H1 (cell line): ENCODE data around the gene TIAL1. TPM values are rescaled to one million over a fixed set of nuclear protein-coding genes. Genes with fewer than 3 reads are reported as not detected.

ENCODE experiments used
- CTCF ChIA-PET: fragments of 300-600 bp; sonication (Branson Sonifier 250); formaldehyde crosslinking; loops from one replicate; lab custom pipeline; 2021; ENCODE audit not compliant: partially characterized antibody; lab: Charles Lee
- POLR2A ChIA-PET: fragments of 300-600 bp; sonication (Branson Sonifier 250); formaldehyde crosslinking; loops from one replicate; lab custom pipeline; 2021; ENCODE audit warnings: inconsistent platforms; ENCODE audit not compliant: partially characterized antibody; lab: Charles Lee
- DNase-seq, 2 experiments: peaks; one replicate each; pipeline versions ENCODE4 v3.0.0 to v3.0.0-alpha.2; 2010 to 2022; ENCODE audit warnings: low spot score in 2 of 2, low read depth in 1 of 2, mixed read lengths in 1 of 2
- FAIRE-seq: peaks from 2 replicates; lab custom pipeline; 2011; peaks lifted over from hg19 to GRCh38; lab: Jason Lieb, UNC
- H2AFZ ChIP-seq: 2 replicates; pipeline ENCODE4 v1.8.1; 2012; ENCODE audit warnings: low read length, inconsistent platforms
- H2AK5ac ChIP-seq: 2 replicates; pipeline ENCODE4 v1.6.1; 2013; ENCODE audit warnings: low read depth, low read length
- H2BK120ac ChIP-seq: replicated peaks from 2 replicates; pipeline ENCODE3; 2013; ENCODE audit warnings: low read depth, low read length, inconsistent platforms
- H2BK12ac ChIP-seq: 2 replicates; pipeline ENCODE4 v1.6.1; 2013; ENCODE audit warnings: low read depth, low read length
- H2BK15ac ChIP-seq: 2 replicates; pipeline ENCODE4 v1.6.1; 2013; ENCODE audit warnings: low read length
- H2BK20ac ChIP-seq: 2 replicates; pipeline ENCODE4 v1.6.1; 2013; ENCODE audit warnings: low read length
- H2BK5ac ChIP-seq: 2 replicates; pipeline ENCODE4 v1.6.1; 2013; ENCODE audit warnings: low read depth, low read length
- H3K14ac ChIP-seq: 2 replicates; pipeline ENCODE4 v1.6.1; 2013; ENCODE audit warnings: inconsistent platforms; ENCODE audit not compliant: insufficient read length
- H3K18ac ChIP-seq: 2 replicates; pipeline ENCODE4 v1.6.1; 2013; ENCODE audit warnings: low read length; ENCODE audit errors: extremely low read depth
- H3K23ac ChIP-seq: 2 replicates; pipeline ENCODE4 v1.6.1; 2013; ENCODE audit warnings: inconsistent platforms; ENCODE audit not compliant: insufficient read length
- H3K23me2 ChIP-seq: 2 replicates; pipeline ENCODE4 v1.6.1; 2013; ENCODE audit warnings: low read depth, low read length
- H3K27ac ChIP-seq: 2 replicates; pipeline ENCODE4 v1.6.1; 2011; ENCODE audit warnings: low read depth, low read length, inconsistent platforms
- H3K27me3 ChIP-seq, 4 experiments: replicated peaks in 1 of 4; 1 replicate in 1 of 4; 2 replicates in 3 of 4; pipeline versions ENCODE4 v1.6.1 to v1.8.1; 2011 to 2013; ENCODE audit warnings: low read length in 3 of 4, mild to moderate bottlenecking in 3 of 4, inconsistent platforms in 2 of 4, mixed read lengths in 2 of 4, moderate library complexity in 1 of 4; ENCODE audit not compliant: control insufficient read depth in 3 of 4, insufficient read depth in 3 of 4; ENCODE audit errors: extremely low read depth in 1 of 4
- H3K36me3 ChIP-seq, 4 experiments: 2 replicates each; pipeline versions ENCODE4 v1.6.1 to v1.8.1; 2011 to 2013; ENCODE audit warnings: mild to moderate bottlenecking in 4 of 4, low read length in 3 of 4, moderate library complexity in 2 of 4, control low read depth in 1 of 4, inconsistent platforms in 1 of 4; ENCODE audit not compliant: insufficient read depth in 4 of 4, control insufficient read depth in 2 of 4
- H3K4ac ChIP-seq: replicated peaks from 2 replicates; pipeline ENCODE3; 2013; ENCODE audit warnings: low read length, low read depth, mixed read lengths, inconsistent platforms; ENCODE audit not compliant: insufficient read length
- H3K4me1 ChIP-seq, 4 experiments: replicated peaks in 1 of 4; 1 replicate in 1 of 4; 2 replicates in 3 of 4; pipeline versions ENCODE4 v1.6.1 to v1.8.1; 2011 to 2013; ENCODE audit warnings: low read length in 3 of 4, inconsistent platforms in 2 of 4, mixed read lengths in 1 of 4; ENCODE audit not compliant: insufficient read depth in 4 of 4, control insufficient read depth in 3 of 4
- H3K4me2 ChIP-seq, 2 experiments: 2 replicates each; pipeline versions ENCODE4 v1.6.1 to v1.8.1; 2011 to 2013; ENCODE audit warnings: low read depth in 2 of 2, low read length in 2 of 2, control low read depth in 1 of 2, inconsistent platforms in 1 of 2, mild to moderate bottlenecking in 1 of 2; ENCODE audit not compliant: insufficient read depth in 1 of 2
- H3K4me3 ChIP-seq, 4 experiments: fragments of 200-600, 300-600 bp in 1 of 4; sonication (generic), shearing (Covaris generic), sonication (Bioruptor Twin) in 1 of 4; 2 replicates each; pipeline versions ENCODE4 v1.5.1 to v1.8.1; 2011 to 2016; ENCODE audit warnings: low read length in 4 of 4, low read depth in 3 of 4, control low read depth in 2 of 4, inconsistent platforms in 2 of 4, mild to moderate bottlenecking in 2 of 4, mixed read lengths in 1 of 4, moderate library complexity in 1 of 4; ENCODE audit not compliant: insufficient read depth in 2 of 4; ENCODE audit errors: extremely low read depth in 1 of 4
- H3K56ac ChIP-seq: replicated peaks from 2 replicates; pipeline ENCODE3; 2013; ENCODE audit warnings: low read depth, mild to moderate bottlenecking, mixed read lengths, low read length, inconsistent platforms; ENCODE audit not compliant: insufficient read length
- H3K79me1 ChIP-seq: 2 replicates; pipeline ENCODE4 v1.6.1; 2013; ENCODE audit warnings: low read depth, low read length, control low read depth
- H3K79me2 ChIP-seq, 2 experiments: 2 replicates each; pipeline versions ENCODE4 v1.6.1 to v1.8.1; 2012 to 2013; ENCODE audit warnings: low read length in 2 of 2, mild to moderate bottlenecking in 2 of 2, inconsistent platforms in 1 of 2; ENCODE audit not compliant: insufficient read depth in 2 of 2, control insufficient read depth in 1 of 2
- H3K9ac ChIP-seq, 4 experiments: replicated peaks in 1 of 4; 1 replicate in 1 of 4; 2 replicates in 3 of 4; pipeline versions ENCODE4 v1.6.1 to v1.8.1; 2011 to 2013; ENCODE audit warnings: low read depth in 3 of 4, low read length in 3 of 4, control low read depth in 2 of 4, mild to moderate bottlenecking in 2 of 4, moderate library complexity in 2 of 4, inconsistent platforms in 1 of 4; ENCODE audit errors: extremely low read depth in 1 of 4
- H3K9me3 ChIP-seq, 2 experiments: 2 replicates each; pipeline versions ENCODE4 v1.6.1 to v1.8.1; 2012 to 2013; ENCODE audit warnings: mild to moderate bottlenecking in 2 of 2, moderate library complexity in 2 of 2, control low read depth in 1 of 2, inconsistent platforms in 1 of 2, low read depth in 1 of 2, low read length in 1 of 2, mixed read lengths in 1 of 2; ENCODE audit not compliant: insufficient read depth in 2 of 2
- H4K20me1 ChIP-seq, 2 experiments: replicated peaks in 1 of 2; 2 replicates each; pipeline versions ENCODE3 to v1.8.1; 2011 to 2013; ENCODE audit warnings: inconsistent platforms in 2 of 2, low read length in 2 of 2, mild to moderate bottlenecking in 1 of 2; ENCODE audit not compliant: insufficient read depth in 2 of 2, control insufficient read depth in 1 of 2
- H4K5ac ChIP-seq: 2 replicates; pipeline ENCODE4 v1.6.1; 2013; ENCODE audit warnings: low read length, low read depth, mixed read lengths, inconsistent platforms; ENCODE audit not compliant: insufficient read length
- H4K8ac ChIP-seq: 2 replicates; pipeline ENCODE4 v1.8.0; 2013; ENCODE audit warnings: mild to moderate bottlenecking, moderate library complexity, low read length, inconsistent platforms; ENCODE audit not compliant: insufficient read depth; ENCODE audit errors: extremely low read depth
- H4K91ac ChIP-seq: replicated peaks from 2 replicates; pipeline ENCODE3; 2013; ENCODE audit warnings: low read length, mixed read lengths, inconsistent platforms; ENCODE audit not compliant: insufficient read length
- BACH1 ChIP-seq: IDR thresholded peaks from 2 replicates; pipeline ENCODE4 v1.6.1; 2012; ENCODE audit warnings: low read length, improper control_type of control experiment
- RAD21 ChIP-seq, 2 experiments: IDR thresholded peaks in 1 of 2; conservative IDR thresholded peaks in 1 of 2; 2 replicates each; pipeline ENCODE4 v1.6.1; 2011; ENCODE audit warnings: low read depth in 2 of 2, low read length in 2 of 2, improper control_type of control experiment in 1 of 2, inconsistent platforms in 1 of 2, mild to moderate bottlenecking in 1 of 2, moderate library complexity in 1 of 2
- WGBS, 2 experiments: shearing (Covaris generic) in 1 of 2; methylation state at CpG; one replicate each; pipeline versions ENCODE4 v1.1.6 to v1.1.7; 2013 to 2015; ENCODE audit warnings: low lambda C conversion rate in 2 of 2, mixed read lengths in 2 of 2, inconsistent platforms in 1 of 2, low coverage in 1 of 2, missing lambda C conversion rate in 1 of 2; ENCODE audit not compliant: insufficient replicate concordance in 2 of 2, insufficient coverage in 1 of 2, insufficient read length in 1 of 2; ENCODE audit errors: extremely low coverage in 1 of 2, missing lambda C conversion rate in 1 of 2; 5-methylcytosine and 5-hydroxymethylcytosine counted together
- polyA plus RNA-seq, 7 experiments: library from polyadenylated mRNA; depleted of rRNA in 3 of 7; stranded (reverse) in 5 of 7; unstranded in 2 of 7; fragments of >200 nt in 5 of 7; fragments of 200-250 nt in 2 of 7; gene quantifications; 1 replicate in 5 of 7; 2 replicates in 1 of 7; 4 replicates in 1 of 7; pipeline versions ENCODE4 v1.2.1 to v1.2.3, GENCODE V29; 2011 to 2013; ENCODE audit warnings: missing spikeins in 2 of 7, mixed read lengths in 2 of 7
- total RNA-seq: library from RNA; stranded (reverse); fragmentation: NEBNext Ultra II Directional; extraction: Animal tissue kit (Norgen Biotek cat#: 25700); gene quantifications from 2 replicates; pipeline ENCODE4 v1.2.1, GENCODE V29; 2021

The TIAL1 gene
- total and polyA plus RNA-seq, 2 of the 8 experiments (the other 6 are each of a cell fraction or from before 2014, with no cell fraction given) = 50.4 to 166 TPM

GRCh38 chr10:119567978-119568377 is 28.8 kb downstream of the TIAL1 start:
- Histone ChIP-seq H4K20me1 (no peaks in the 10 kb centered on the region), H2BK120ac (no peak overlapping the region), H3K27ac (no peak overlapping the region), H3K18ac (no peak overlapping the region), H2BK12ac (no peak overlapping the region), H3K4me2 (no peak overlapping the region), H3K9ac (no peak overlapping the region), H3K27me3 (no peaks in the 10 kb centered on the region), H4K5ac (no peak overlapping the region), H3K56ac (no peak overlapping the region), H2BK5ac (no peak overlapping the region), H4K8ac (no peak overlapping the region), H3K4me1 (no peaks in the 10 kb centered on the region), H2AFZ (no peak overlapping the region), H3K9me3 (no peaks in the 10 kb centered on the region), H2AK5ac (no peak overlapping the region), H2BK15ac (no peak overlapping the region), H3K14ac (no peak overlapping the region)
- FAIRE-seq (no peak), DNase-seq (no peak)
- CTCF ChIA-PET = interaction anchor here (1.0 kb wide), 1 partner anchor 17 kb away, joined by 3 read pairs; no protein-coding TSS in a partner anchor
- TF ChIP-seq RAD21 (IDR thresholded peaks at IDR 0.05 in 1 of 2, conservative IDR thresholded peaks at IDR 0.05 in 1 of 2; ENCODE audit: low read depth in 2 of 2, low read length in 2 of 2) (peak; percentile 13 to 16; a peak in 1 of 4 replicates), BACH1 (no peak)
- TF ChIP-seq, all 59 proteins: peak for 1
- Histone ChIP-seq H2BK20ac (no peak overlapping the region), H4K91ac (no peak overlapping the region), H3K23me2 (no peaks in the 10 kb centered on the region), H3K4ac (no peak overlapping the region), H3K79me2 (no peaks in the 10 kb centered on the region), H3K36me3 (peaks cover 0 to 10% (median under 1%) of the 10 kb centered on the region in 4 experiments; a peak in 2 of 8 replicates), H3K4me3 (no peak overlapping the region), H3K79me1 (no peaks in the 10 kb centered on the region), H3K23ac (no peak overlapping the region)
- 88% methylated on average over 8 of the region's 8 CpGs; no CpG with 5 or more reads in 1 of the 2 experiments for WGBS, 2 experiments
- POLR2A ChIA-PET = interaction anchor here (0.6 kb wide), 1 partner anchor 282 kb away, joined by 3 read pairs; no protein-coding TSS in a partner anchor
